HG03520 (cell line): Measurements from ENCODE around the gene CST8.
A peak's percentile ranks its signal among the peaks of the same experiment; 100 is the strongest.

Experiments used
- ATAC-seq: cut with Tn5 transposase; IDR thresholded peaks from one replicate; pipeline ENCODE4 v1.9.1; 2021; ENCODE audit warnings: mild to moderate bottlenecking, moderate library complexity; ENCODE audit not compliant: unreplicated experiment

Gene CST8

GRCh38 chr20:23519556-23519955 is 28.6 kb downstream of the CST8 start:
- no peak for ATAC-seq

DNA sequence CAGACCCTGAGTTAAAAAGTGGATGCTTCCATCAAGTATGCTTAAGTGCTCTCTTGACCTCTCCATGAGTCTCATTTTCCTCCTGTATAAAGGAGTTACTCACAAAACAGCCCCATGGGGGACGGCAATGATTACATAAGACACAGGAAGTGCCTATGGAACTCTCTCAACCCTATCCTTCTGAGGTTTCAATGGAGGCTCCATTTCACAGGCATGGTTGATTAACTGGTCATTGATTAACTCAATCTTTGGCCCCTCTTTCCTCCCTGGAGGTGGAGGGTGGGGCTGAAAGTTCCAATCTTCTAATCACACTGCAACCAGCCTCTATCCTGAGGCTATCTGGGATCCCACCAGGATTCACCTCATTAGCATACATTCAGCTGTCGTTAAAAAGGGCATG is 29.3 kb downstream of the CST8 start:
- ATAC-seq, result no peak

GRCh38 chr20:23524146-23524545 is 33.2 kb downstream of the CST8 start:
- ATAC-seq, result no peak

DNA sequence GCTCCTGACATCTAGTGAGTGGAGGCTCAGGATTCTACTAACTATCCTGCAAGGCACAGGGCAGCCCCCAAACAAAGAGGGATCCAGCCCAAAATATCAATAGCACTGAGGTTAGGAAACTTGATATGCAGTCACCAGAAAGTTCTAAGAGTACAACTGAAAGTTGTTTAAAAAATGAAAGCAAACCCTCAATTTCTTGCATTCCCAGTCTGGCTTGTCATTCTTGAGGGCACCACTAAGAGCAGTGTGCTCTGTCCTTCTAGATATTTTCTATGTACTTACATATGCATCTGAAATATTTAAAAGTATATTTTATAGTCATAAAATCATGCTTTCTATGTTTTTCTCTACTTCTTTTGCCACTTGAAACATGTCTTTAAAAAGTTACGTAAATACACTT is 35.9 kb downstream of the CST8 start:
- ATAC-seq, result peak; percentile 51

- no peak for ATAC-seq
These were observed 38.0 kb downstream of the CST8 start for GRCh38 chr20:23528867-23529431.

- ATAC-seq, result peak; percentile 57
These were observed 40.1 kb downstream of the CST8 start for GRCh38 chr20:23530937-23531567.

GRCh38 chr20:23532533-23532932 is 41.6 kb downstream of the CST8 start:
- ATAC-seq, result no peak

DNA sequence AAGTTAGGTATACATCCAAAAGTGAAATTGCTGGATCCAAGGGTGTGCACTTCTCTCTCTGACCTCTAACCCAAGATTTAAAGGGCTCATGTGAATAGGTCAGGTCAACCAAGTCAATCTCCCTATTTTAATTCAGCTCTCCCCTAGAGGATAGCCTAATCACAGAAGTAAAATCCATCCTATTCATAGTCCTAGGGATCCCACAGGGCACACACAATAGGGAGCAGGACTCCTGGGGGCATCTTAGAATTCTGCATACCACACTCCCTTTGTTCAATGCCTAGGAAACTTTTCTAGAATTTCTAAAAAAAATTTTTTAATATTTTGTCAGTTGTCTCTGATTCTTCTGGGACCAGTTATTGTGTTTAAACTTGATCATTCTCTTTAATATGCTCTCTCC is 42.2 kb downstream of the CST8 start:
- no peak for ATAC-seq

DNA sequence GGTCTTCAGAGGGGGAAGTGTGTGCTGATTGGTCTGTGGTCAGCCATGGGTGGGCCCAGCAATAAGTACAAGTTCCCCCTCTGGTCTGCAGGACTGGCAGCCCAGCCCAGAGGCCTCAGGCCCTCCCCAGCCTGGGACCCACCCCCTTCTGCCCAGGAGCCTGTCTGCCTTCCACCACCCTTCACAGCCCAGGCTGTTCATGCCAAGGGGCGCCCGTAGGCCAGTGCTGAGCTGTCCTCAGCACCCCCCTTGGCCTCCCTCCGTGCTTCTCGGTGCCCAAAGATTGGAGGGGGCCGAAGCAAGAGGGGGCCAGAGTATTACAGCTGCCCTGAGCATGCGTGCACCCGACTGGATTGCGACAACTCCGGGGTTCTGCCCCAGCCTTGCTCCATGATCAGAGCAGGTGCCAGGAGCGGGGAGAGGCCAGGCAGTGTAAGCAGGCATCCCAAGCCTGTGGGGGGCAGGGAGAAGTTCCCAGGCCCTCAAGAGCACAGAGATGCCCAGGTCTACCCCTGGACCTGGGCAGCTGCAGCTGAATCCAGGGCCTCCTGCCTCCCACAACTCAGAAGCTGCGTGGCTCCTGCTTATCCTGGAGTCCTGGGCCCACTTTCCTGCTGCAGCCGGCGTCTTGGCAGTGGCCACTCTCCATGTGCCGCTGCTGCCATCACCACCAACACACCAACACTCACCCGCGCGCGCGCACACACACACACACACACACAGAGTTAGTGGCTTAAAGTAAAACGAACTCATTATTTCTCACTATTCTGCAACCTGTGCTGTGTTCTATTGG is 44.1 kb downstream of the CST8 start:
- ATAC-seq, result no peak

GRCh38 chr20:23536328-23536974 is 45.5 kb downstream of the CST8 start:
- no peak for ATAC-seq

DNA sequence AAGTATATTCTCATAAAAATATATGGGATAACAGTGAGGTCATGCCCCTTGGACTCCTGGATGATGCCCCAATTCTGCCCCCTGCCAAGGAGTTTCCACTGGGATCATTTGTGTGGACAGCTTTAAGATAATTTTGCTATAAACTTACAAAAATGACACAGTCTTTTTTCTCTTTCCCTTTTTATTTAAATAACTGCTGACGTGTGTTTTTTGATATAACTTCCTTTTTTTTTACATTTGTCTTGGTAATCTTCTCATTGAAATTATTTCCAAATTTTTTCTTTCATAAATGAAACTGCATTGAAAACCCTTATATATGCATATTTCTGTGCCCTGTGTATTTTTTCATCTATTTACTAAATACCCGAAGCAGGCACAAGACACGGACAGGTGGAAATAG is 46.1 kb downstream of the CST8 start:
- no peak for ATAC-seq

GRCh38 chr20:23540624-23541023 is 49.7 kb downstream of the CST8 start:
- ATAC-seq, result no peak

DNA sequence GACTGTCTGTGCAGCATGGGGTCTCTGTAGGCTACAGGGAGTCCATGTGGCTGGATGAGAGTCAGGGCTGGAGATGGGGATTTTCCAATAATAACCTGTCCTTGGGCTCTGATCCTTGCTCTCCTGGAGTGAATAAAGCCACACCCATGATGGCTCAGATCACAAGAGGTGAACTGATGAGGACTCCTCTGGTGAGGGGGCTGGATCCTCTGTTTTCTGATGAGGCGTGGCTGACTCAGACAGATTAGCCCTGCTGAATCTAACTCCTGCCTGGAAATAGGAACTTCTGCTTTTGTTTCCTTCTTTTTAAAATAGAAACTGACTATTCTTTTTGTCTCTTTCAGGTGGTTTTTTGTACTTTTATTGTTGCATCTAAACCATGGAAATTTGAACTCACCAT is 50.4 kb downstream of the CST8 start:
- no peak for ATAC-seq

- no peak for ATAC-seq
These were observed 50.9 kb downstream of the CST8 start for GRCh38 chr20:23541776-23542175.

DNA sequence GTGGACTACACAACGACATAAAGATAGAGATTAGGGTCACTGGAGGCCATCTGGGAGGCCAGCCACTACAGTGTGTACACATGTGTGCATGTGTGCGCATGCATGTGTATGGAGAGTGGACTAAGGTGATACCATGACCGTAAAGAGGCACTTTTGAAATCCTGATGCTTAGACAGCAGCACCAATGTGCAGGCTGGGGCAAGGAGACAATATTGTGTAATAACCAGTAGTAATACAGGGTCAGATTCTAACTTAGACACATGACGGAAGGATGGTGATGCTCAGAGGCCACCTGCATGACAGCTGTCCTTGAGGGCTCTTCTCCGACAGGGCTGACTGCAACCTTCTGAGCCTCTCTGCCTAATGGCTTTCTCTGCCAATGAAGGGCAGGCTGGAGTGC is 51.9 kb downstream of the CST8 start:
- no peak for ATAC-seq

DNA sequence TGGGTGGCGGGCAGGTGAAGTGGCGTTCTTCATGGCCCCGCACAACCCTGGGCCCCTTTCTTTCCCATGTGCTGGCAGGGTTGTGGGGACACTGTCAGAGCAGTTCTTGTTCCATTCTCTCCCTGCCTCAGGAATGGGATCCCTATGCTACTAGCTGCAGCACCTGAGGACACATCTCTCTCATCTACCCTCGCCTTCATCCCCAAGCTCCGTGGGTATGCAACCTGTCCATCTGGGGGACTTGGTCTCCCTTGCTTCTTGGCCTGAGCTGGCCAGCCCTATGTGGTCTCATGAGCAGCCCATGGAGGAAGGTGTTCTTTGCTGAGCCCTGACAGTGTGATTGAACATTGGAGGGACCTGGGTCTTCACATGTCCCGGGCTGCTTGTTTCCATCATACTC is 53.2 kb downstream of the CST8 start:
- ATAC-seq, result no peak
